GM18868 (cell line): ENCODE data around the gene MSX2.

Source experiments
- ATAC-seq: cut with Tn5 transposase; IDR thresholded peaks from one replicate; pipeline ENCODE4 v1.9.1; 2021; ENCODE audit warnings: mild to moderate bottlenecking, moderate library complexity; ENCODE audit not compliant: unreplicated experiment

Gene MSX2

GRCh38 chr5:174724484-174725260 is at the start of gene MSX2:
MSX2 (plus strand) TSS chr5:174724582; CDS start chr5:174724660, 78 bp downstream.
- ATAC-seq, result no peak

DNA sequence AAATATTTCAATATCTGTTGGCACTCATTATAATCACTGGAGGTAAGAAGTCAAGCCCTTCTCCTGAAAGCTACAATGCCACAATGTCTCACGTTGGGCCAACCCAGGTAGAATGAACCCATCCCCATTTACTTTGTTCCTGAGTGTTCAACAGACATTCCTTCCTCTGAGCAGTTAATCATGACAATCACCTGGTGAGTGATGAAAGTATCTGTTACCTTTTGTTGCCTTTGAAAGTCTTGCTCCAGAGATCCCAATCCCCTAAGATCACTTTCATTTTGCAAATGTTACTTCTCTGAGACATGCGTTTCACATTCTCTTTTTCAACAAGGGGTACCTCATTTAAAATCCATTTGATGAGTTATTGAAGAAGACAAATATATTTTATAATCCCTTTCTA is 49.3 kb upstream of the MSX2 start:
- ATAC-seq, result no peak

DNA sequence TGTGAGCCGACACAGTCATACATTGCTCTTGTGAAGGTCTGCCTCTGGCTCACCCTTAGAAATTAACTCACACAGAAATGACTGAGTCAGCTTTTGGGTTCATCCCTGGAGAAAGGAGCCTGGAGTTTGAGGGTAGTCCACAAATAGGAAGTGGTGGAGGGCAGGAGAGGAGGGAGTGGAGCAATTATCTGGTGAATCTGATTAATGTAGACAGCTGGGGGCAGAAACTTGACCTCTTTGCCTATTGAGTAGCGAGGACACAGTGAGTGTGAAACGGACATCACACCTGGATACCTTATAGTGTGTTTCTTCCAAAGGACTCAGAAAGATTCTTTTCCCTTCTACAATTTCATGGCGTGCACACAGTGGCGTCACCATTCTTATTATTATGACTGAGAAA is 48.5 kb upstream of the MSX2 start:
- no peak for ATAC-seq

GRCh38 chr5:174678107-174678506 is 46.3 kb upstream of the MSX2 start:
- no peak for ATAC-seq

DNA sequence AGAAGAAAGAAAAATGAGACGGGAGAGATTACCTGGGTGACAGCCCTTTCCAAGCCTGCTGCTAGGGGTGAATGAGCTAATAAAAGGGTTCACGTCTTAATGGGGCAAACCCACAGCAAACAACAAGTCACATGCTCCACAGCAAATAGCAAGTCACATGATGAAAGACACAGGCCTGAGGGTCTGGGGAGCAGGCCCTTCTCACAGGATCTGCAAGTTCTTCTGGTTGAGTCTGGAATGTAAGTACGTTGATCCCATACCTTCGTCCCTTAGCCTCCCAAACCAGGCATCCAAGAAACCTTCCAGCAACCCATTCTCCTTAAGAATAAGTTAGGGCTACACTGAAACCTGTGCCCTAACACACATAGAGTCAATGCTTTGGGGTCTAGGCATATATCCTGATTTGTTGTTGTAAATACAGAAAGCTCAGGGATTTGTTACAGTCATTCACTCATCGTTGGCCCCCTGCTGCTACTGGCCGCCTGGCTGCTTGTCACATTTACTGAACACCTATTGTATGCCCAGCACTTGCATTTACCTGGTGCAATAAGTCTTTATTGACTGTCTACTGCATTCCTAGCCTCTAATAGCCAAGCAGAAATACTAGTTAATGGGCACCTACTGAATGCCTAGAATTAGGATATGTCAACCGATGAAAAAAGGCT is 43.3 kb upstream of the MSX2 start:
- ATAC-seq, result no peak

GRCh38 chr5:174687503-174687902 is 36.9 kb upstream of the MSX2 start:
- no peak for ATAC-seq

GRCh38 chr5:174688441-174689354 is 35.7 kb upstream of the MSX2 start:
- no peak for ATAC-seq

GRCh38 chr5:174690271-174690670 is 34.1 kb upstream of the MSX2 start:
- no peak for ATAC-seq

- ATAC-seq, result no peak
Measured at GRCh38 chr5:174692381-174692780, 32.0 kb upstream of the MSX2 start.

DNA sequence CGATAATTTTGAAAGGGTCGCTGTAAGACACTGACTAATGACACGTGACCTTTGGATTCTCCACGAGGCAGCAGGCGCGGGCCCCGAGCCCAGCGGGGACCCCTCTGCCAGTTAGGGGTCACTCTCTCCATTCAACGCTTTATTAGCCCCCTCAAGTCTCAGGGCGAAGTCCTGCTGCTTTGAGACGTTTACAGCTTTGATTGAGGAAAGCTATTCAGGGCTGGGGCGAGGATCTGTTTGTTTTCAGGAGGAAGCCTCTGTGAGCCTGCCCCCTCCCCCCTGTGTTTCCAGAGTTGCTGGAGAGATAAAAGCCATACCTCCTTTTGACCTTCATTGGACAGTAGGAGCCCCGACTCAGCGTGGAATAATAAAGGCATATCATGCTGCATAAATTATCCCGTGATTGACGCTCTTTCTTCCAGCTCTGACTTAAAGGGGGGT is 31.4 kb upstream of the MSX2 start:
- no peak for ATAC-seq

GRCh38 chr5:174693697-174694385 is 30.5 kb upstream of the MSX2 start:
- ATAC-seq, result no peak

GRCh38 chr5:174694611-174695010 is 29.8 kb upstream of the MSX2 start:
- ATAC-seq, result no peak

DNA sequence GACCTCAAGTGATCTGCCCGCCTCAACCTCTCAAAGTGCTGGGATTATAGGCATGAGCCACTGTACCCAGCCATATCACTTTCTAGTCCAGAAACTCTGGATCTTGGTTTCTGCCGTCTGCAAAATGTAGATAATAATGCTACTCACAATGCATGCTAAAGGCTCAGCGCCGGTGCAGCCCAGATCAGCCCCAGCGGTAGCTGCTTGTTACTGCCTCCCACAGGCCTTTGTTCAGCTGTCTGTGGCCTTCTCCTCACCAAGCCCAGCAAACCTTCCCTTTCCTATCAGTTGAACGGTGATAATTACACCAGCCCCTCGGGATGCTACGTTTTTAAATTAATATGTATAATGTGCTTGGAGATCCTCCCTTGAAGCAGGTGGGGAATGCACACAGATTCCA is 26.2 kb upstream of the MSX2 start:
- no peak for ATAC-seq

DNA sequence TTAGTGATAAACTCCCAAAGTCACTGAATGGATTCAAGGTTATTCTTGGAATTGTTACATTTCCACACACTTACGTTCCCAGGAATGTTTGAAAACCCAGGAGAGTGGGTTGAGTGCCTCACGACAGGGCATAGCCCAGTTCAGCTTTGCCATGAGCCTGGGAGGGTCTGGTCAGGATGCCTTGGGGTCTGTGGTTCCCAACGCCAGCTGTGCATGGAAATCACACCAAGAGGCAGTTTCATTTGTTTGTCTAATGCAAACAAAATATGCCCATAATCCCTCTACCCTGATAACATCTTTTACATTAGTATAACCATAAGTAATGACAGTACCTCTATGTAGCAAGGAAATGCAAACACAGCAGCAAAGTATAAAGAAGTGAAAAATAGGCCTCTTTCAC is 25.3 kb upstream of the MSX2 start:
- no peak for ATAC-seq

DNA sequence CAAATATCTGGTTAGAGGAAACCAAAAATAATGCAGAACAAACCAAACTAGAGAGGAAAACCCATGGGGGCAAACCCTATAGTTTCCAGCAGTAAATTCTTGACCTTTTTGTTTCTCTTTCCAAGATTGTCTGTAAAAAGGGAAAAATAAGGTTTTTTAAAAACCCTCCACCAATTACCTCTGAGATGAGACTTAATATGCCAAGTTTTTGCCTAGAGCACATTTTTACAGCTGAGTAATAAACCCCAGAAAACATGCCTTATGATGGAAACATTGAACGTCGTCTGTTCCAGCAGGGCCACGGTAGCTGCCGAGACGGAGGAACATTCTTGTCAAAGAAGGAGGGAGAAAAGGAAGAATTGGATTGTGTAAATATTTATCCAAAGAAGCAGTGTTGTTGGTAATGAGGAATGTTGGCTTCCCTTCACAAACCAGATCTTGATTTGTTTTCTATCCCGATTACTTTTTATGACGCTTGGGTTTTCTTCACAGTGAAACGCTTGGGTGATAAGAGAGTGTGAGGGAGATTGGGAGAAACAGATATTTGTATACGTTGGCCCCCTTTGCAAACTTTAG is 17.3 kb upstream of the MSX2 start:
- ATAC-seq, result no peak

DNA sequence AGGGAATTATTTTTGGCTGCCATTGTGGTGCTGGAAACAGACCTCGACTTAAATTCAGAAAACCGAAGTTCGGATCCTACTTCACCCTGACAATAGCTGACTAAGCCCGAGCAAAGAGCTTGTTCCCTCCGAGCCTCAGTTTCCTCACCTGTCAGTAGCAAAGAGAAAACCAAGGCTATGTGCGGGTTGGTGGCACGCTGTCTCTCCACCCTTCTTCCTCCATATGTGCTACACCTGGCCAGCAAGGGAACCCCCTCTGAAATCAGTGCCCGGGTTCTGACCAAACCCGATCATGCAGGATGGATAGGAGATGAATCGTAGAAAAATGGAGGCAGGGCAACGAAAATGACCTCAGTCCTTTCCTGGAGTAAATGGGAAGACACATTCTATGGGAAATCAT is 16.7 kb upstream of the MSX2 start:
- ATAC-seq, result no peak

DNA sequence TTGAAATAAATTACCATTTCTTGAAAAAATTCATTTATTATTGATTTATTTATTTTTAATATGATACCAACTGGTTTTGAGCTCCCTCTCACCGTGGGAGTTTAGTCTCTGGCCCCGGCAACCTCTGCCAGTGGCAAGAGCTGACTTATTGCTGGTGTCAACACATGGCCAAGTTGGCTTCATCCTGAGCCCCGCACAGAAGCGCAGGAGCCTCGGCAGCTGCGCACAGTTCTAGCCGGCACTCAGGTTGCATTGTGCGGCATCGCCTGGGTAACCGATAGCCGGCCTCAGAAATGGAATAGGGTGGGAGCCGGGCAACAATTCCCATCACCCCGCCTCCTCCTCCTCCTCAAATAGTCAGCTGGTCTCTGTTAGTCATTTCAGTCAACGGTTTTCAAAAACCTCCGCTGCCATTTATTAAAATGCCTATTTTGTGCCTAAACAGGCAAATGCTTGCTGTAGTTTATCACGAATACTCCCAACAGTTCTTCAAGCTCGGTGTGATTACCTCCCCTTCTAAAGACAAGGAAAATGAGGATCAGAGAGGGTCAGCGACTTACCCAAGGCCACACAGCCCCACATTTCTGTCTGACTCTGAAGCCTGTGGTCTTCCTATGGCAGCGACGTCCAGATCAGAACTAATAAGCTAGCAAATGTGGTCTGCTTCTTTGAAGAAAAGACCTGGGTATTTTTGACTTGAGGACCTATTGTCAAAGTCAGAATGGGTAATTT is 15.7 kb upstream of the MSX2 start:
- no peak for ATAC-seq

GRCh38 chr5:174714751-174715150 is 9.6 kb upstream of the MSX2 start:
- ATAC-seq, result no peak

DNA sequence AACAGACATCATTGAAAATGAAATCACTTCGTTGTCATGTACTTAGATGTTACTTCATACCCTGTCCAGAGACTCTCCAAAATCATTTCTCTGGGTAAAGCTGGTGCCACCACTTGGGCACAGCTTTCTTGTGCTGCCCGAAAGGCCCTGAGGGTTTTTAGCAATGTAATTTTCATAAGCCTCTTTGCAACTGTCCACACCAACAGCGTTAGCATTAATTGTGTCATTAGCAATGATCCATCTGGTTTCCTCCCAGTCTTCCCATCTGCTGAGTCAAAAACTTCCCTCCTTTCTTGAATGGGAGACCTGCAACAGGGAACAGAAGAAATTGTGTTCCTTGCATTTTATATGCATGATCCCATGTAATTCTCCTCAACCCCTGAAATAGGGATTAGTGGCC is 8.6 kb upstream of the MSX2 start:
- no peak for ATAC-seq
